ENCODE results near the gene NELFCD.

NELFCD gene

GRCh38 chr20:59013031-59013951, 32.2 kb downstream of the NELFCD start:
- TF ChIP-seq CTCF (IDR thresholded peaks at IDR 0.05; ENCODE audit: low read depth, low read length): no peak

GRCh38 chr20:59013959-59014608, 33.0 kb downstream of the NELFCD start:
- no peak for TF ChIP-seq CTCF (IDR thresholded peaks at IDR 0.05; ENCODE audit: low read depth, low read length)
- H3K4me3 ChIP-seq (ENCODE audit: low read depth, low read length): no peak overlapping the region

More at GRCh38 chr20:59013031-59013951, 32.2 kb downstream of the NELFCD start:
- no peak overlapping the region for H3K4me3 ChIP-seq (ENCODE audit: low read depth, low read length)

GRCh38 chr20:59014680-59015389, 33.8 kb downstream of the NELFCD start:
- no peak for TF ChIP-seq CTCF (IDR thresholded peaks at IDR 0.05; ENCODE audit: low read depth, low read length)
- no peak overlapping the region for H3K4me3 ChIP-seq (ENCODE audit: low read depth, low read length)

GRCh38 chr20:59015411-59015810, 34.4 kb downstream of the NELFCD start:
- TF ChIP-seq CTCF (IDR thresholded peaks at IDR 0.05; ENCODE audit: low read depth, low read length): no peak

GRCh38 chr20:59015812-59016711, 35.0 kb downstream of the NELFCD start:
- TF ChIP-seq CTCF (IDR thresholded peaks at IDR 0.05; ENCODE audit: low read depth, low read length): no peak
- H3K4me3 ChIP-seq (ENCODE audit: low read depth, low read length): no peak overlapping the region

More at GRCh38 chr20:59015411-59015810, 34.4 kb downstream of the NELFCD start:
- no peak overlapping the region for H3K4me3 ChIP-seq (ENCODE audit: low read depth, low read length)

GRCh38 chr20:59016795-59017492, 35.9 kb downstream of the NELFCD start:
- H3K4me3 ChIP-seq (ENCODE audit: low read depth, low read length): no peak overlapping the region
- TF ChIP-seq CTCF (IDR thresholded peaks at IDR 0.05; ENCODE audit: low read depth, low read length): no peak

Measured in WI38 (cell line).